ENCODE results near the gene ZNF608. TPM values are rescaled to one million over a fixed set of nuclear protein-coding genes. Genes with fewer than 3 reads are reported as not detected.

ZNF608 gene
- total RNA-seq, 1 experiment from 2014 or later = 12.6 TPM

DNA sequence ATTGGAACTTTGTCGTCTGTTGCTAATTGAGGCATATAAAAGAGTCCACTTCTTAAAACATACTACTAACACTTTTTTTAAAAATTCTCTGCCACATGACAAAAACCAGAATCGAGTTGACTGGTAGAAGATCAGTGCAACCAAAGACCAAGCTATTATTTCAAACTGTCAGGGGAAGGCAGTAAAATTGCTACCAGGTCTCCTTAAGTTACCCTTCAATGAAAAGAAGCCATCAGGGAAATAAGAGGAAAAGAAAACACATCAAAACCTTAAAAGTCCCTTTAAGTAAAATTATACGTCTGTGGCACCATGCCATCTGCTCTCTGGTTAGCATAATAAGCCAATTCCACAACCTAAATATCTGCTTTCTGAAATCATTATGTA is 9.6 kb downstream of the ZNF608 start:
- Histone ChIP-seq H3K4me3 (no peak overlapping the region), H3K4me1 (peaks cover 28% of the 10 kb centered on the region), H3K9me3 (replicated peaks) (no peaks in the 10 kb centered on the region), H3K27ac (peak overlapping the region; percentile 60), H3K27me3 (no peaks in the 10 kb centered on the region), H3K36me3 (no peaks in the 10 kb centered on the region)
- no peak for DNase-seq

DNA sequence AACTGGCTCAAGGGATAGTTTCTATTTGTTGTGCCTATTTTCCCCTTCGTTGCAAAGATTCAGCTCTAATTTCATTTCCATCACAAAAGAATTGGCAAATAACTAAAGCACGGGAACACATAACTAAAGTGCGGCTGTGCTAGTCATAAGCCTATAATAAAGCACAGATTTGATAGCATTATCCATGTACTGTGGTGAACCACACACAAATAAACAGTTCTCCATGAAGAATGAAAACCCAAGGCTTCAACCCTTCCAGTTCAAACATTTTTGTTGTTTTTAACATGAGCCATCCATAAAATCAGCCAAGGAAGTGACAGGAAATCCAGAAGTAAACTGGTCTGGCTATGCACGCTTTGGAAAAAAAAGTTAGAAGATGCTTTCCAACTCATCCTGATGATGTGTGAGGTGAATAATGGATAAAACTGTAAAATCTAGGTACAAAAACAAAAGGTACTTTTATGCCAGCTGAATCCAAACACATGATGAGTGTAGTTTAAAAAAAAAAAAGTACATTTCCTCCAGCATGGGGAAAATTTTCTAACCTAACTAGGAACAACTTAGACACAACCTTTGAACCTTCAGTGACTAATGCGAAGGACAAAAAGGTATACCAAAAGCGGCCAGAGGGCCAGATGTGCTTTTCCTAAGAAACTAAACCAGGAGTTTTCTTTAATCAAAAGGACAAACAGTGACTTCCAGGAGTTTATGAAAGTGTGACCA is 10.2 kb downstream of the ZNF608 start:
- peak overlapping the region; percentile 22 for H3K4me3 ChIP-seq
- peak; percentile 22 to 77 for DNase-seq
- peak overlapping the region; percentile 60 for H3K27ac ChIP-seq
- H3K9me3 ChIP-seq (replicated peaks) = no peaks in the 10 kb centered on the region
- no peaks in the 10 kb centered on the region for H3K36me3 ChIP-seq
- H3K27me3 ChIP-seq = no peaks in the 10 kb centered on the region
- H3K4me1 ChIP-seq = peaks cover 24% of the 10 kb centered on the region

DNA sequence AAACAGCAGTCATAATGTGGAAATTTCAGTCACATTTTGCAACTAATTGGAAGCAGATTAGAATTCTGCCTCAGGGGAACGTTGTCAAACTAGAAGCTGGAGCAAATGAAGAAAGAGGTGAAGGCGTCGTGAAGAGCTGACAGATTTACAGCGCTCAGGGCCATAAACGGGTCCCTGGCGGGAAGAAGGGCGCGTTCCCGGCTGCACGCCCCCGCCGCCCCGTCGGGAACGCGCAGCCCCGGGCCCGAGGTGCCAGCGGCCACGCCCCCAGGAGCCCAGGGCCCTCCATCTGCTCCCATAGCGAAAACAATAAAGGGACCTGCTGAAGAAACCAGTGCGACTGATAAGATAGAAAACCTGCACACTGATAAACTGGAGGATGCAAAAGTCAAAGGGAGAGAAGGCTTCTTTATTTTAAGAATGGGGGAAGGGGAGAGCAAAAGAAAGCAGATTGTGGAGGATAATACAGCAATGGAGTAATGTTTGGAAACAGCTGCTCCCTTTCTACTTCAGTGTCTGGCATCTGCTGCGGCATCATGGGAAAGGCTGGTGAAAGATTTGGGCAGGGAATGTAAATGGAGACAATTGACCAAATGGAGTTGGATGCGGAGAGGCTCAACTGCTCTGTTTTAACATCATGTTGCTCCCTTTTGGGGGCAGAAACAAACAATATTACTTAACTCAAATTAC is 11.1 kb downstream of the ZNF608 start:
- peaks cover 33% of the 10 kb centered on the region for H3K4me1 ChIP-seq
- no peaks in the 10 kb centered on the region for H3K36me3 ChIP-seq
- H3K27me3 ChIP-seq = no peaks in the 10 kb centered on the region
- peak overlapping the region; percentile 60 for H3K27ac ChIP-seq
- DNase-seq = peak; percentile 54 to 75
- peak overlapping the region; percentile 22 for H3K4me3 ChIP-seq
- no peaks in the 10 kb centered on the region for H3K9me3 ChIP-seq (replicated peaks)

DNA sequence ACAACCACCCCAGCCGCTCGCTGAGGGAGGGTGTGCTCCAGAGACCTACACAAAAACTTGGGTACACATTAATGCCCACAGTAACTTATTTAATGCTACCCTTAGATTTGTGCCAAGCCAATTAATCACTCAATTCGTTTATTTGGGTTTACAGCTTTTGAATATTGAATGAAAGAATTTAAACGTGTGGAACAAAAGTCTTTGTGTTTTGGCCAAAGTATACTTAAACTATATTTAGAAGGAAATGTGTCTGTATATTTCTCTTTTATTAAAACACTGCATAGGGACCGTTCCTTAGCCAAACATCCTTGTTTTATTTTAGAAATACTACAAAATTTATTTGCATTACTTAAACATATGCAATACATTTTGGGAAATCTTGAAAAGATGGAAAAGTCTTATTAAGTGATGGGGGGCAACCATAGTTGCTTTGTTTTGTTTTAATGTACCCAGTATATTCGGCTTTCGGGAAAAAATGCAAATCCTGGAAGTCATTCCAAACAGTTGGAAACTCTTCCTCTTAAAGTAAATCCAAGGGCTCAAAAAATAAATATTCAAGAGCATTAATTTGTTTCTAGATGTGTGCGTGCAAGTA is 11.8 kb downstream of the ZNF608 start:
- H3K27me3 ChIP-seq = no peaks in the 10 kb centered on the region
- no peak overlapping the region for H3K4me3 ChIP-seq
- H3K36me3 ChIP-seq = no peaks in the 10 kb centered on the region
- H3K9me3 ChIP-seq (replicated peaks) = no peaks in the 10 kb centered on the region
- no peak for DNase-seq
- peak overlapping the region; percentile 60 for H3K27ac ChIP-seq
- peaks cover 38% of the 10 kb centered on the region for H3K4me1 ChIP-seq

DNA sequence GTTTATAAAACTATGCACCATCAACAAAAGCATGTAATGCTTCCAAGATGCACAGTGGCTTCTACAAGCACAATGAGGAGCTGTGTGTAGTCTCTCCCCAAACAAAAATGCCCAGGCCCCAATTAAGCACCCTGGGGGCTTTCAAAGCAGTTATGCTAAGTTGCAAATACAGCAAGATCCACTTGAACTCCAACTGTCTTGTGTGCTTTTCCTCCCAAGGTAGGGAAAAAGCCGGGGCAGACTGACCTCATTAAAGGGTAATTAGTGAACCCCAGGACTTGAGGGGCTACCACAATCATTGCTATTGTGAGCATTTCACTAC is 13.1 kb downstream of the ZNF608 start:
- H3K9me3 ChIP-seq (replicated peaks) = no peaks in the 10 kb centered on the region
- DNase-seq = no peak
- peaks cover 51% of the 10 kb centered on the region for H3K4me1 ChIP-seq
- H3K27ac ChIP-seq = no peak overlapping the region
- H3K27me3 ChIP-seq = no peaks in the 10 kb centered on the region
- H3K4me3 ChIP-seq = no peak overlapping the region
- H3K36me3 ChIP-seq = no peaks in the 10 kb centered on the region

DNA sequence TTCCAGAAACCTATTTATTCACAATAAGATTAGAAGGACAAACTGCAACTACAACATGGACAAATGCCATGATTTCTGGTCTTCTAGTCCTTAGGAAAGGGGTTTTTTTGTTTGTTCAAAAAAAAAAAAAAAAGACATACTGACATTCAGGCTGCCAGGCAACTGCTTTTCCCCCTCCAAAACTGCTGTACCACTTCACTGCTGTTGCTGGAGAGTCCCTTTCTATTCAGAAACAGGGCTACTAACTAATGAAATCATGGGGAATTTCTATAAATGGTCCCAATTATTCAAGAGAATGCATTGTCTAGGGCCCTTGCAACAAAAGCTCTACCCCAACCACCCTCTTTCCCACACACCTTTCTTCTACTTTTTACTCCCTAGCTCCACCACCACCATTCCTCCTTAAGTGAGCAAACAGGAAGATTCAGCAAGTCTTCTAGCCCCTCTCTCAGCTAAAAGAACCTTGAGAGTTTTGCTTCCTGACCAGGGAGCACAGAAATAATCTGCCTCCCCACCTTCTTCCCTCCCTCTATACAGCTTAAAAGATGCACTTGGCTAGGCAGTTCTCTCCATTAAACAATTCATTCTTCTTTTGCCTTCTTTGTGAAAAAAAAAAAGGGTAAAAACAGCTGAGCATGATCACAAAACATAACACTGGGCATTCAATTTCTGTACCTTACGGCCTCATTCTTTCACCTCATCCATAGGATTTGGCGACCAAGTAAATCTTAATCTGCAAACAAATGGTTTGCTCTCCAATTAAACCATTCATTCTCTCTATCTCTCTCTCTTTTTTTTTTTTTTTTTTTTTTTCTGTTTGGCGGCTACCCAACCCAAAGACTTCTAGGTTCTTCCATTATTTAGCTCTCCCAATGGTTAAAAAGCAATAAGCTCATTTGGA is 13.8 kb downstream of the ZNF608 start:
- Histone ChIP-seq H3K4me1 (peaks cover 51% of the 10 kb centered on the region), H3K27me3 (no peaks in the 10 kb centered on the region), H3K9me3 (replicated peaks) (no peaks in the 10 kb centered on the region)

DNA sequence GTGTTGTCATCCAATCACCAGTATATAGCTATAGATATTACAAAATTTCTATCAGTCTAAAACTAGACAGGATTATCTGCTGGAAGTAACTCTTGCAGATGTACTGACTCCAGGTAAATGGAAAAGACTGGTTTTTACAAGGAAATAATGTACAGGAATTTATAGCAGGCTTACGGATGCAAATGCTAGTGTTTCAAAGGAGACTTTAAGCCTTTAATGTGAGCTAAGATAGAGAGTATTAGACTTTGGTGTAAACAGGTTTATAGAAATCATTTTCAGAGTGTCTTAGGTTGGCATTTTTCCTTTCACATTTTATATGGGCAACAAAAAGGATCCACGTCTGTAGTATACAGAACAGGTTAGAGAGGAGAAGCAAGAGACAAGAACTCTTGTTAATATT is 16.1 kb downstream of the ZNF608 start:
- Histone ChIP-seq H3K9me3 (replicated peaks) (no peaks in the 10 kb centered on the region), H3K4me1 (peaks cover 36% of the 10 kb centered on the region), H3K27ac (peak overlapping the region; percentile 86), H3K4me3 (no peak overlapping the region), H3K27me3 (no peaks in the 10 kb centered on the region), H3K36me3 (no peaks in the 10 kb centered on the region)
- no peak for DNase-seq

More for the DNA sequence above, 13.8 kb downstream of the ZNF608 start:
- no peak overlapping the region for H3K4me3 ChIP-seq
- DNase-seq = no peak
- H3K36me3 ChIP-seq = no peaks in the 10 kb centered on the region
- no peak overlapping the region for H3K27ac ChIP-seq

DNA sequence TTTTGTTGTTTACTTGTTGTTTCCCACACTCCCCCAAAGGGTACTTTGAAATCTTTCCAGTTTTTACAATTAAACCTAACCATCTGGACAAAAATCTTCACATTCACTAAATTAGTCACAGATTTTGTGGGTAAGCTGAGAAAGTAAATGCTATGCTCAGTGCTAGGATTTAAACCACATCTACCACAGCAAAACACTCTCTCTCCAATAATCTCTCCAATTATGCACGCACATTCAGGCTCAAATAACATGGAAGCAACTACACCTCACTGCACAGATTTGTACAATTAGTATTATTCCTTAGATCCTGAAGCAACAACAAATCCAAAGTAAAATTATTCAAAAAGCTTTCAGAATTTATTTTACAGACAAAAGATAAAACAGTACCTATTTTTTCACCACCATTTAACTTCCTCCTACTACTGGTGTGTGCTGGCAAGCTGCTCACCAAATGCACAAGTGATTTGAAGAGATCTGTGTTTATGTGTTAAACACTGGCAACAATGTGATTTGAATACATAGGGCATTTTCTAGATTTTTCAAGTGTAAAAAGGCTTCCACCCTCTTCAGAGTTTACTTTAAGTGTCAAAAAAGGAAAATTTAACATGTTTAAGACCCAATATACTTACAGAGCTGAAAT is 16.6 kb downstream of the ZNF608 start:
- DNase-seq = peak; percentile 37 to 88
- Histone ChIP-seq H3K4me3 (no peak overlapping the region), H3K4me1 (peaks cover 32% of the 10 kb centered on the region), H3K36me3 (no peaks in the 10 kb centered on the region), H3K9me3 (replicated peaks) (no peaks in the 10 kb centered on the region), H3K27ac (peak overlapping the region; percentile 86), H3K27me3 (no peaks in the 10 kb centered on the region)

DNA sequence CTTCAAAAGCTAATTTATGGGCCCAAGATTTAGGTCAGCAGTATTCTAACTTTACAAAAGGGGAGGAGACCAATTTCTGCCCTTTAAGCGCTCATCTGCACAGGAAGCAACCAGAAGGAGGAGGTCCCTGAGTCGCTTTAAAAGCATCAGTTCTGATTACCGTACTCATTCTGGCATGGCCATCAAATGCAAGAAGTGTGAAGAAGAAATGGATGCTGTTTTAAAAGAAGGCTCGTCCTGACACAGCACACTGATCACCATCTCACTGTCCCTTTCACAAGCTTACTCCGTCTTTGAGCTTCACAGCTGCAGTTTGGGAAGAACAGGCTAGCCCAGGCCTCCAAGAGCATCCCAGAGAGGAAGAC is 17.5 kb downstream of the ZNF608 start:
- no peak for DNase-seq
- peak overlapping the region; percentile 86 for H3K27ac ChIP-seq
- H3K27me3 ChIP-seq = no peaks in the 10 kb centered on the region
- H3K4me1 ChIP-seq = peaks cover 30% of the 10 kb centered on the region
- no peaks in the 10 kb centered on the region for H3K36me3 ChIP-seq
- no peak overlapping the region for H3K4me3 ChIP-seq
- H3K9me3 ChIP-seq (replicated peaks) = no peaks in the 10 kb centered on the region

DNA sequence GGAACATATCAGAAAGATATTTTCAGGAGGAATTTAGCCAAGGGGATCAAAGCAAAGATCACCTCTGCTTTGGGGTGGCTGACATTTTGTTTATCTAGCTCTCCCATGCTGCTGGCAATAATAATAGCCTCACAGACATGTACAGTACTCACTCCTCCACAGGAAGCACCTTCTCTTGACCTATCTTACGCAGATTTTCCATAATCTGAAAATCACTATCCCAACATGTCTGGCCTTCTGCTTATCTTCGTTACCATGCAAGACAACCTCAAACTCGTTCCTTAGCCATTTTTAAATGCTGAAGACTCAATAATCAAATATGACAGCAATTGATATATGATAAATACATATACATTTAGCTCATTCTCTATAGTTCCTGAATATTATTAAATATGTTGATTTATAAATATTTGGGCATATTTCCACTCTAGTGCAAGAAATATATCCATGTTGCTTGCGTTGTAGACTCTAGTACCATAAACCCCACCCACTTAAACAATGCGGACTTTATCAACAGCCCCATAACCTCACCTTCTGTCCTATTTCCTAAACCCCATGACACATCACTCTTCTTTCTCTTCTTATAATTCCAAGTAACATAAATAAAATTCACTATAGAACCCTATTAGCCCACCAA is 18.0 kb downstream of the ZNF608 start:
- no peak for DNase-seq
- Histone ChIP-seq H3K4me3 (no peak overlapping the region), H3K36me3 (no peaks in the 10 kb centered on the region), H3K9me3 (replicated peaks) (no peaks in the 10 kb centered on the region), H3K4me1 (peaks cover 30% of the 10 kb centered on the region), H3K27me3 (no peaks in the 10 kb centered on the region), H3K27ac (peak overlapping the region; percentile 86)

DNA sequence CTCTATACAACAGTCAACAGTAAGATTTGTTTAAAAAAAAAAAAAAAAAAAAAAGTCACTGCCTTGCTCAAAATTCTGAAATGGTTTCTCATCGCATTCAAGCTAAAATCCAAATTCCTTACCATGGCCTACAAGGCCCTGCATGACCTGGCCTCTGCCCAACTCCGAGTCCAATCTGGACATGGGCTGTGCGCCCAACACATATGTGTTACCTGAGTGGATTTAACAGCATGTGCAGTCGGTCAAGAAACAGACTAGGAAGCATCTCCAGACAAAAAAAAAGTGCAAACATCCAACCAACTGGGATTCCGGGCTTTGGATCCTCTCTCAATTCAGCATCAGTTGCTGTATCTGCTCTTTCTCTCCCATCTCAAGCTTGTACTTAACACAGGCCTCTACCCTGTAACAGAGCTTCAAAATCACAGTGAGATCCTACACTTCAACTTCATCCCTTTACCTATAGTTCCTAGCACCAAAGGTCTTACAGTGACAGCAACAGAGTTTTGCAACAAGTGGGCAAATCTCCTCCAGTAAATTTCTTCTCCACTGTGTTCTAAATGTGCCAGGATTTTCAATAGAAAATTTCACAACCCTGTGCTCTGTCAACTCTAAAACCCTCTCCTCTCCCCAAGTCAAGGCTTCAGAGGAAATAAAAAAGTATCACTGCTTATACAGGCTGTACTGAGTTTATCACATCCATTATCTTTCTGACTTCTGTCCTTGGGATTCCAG is 19.6 kb downstream of the ZNF608 start:
- DNase-seq = no peak
- no peak overlapping the region for H3K4me3 ChIP-seq
- no peaks in the 10 kb centered on the region for H3K36me3 ChIP-seq
- H3K27me3 ChIP-seq = no peaks in the 10 kb centered on the region
- peaks cover 27% of the 10 kb centered on the region for H3K4me1 ChIP-seq
- H3K9me3 ChIP-seq (replicated peaks) = no peaks in the 10 kb centered on the region
- no peak overlapping the region for H3K27ac ChIP-seq

DNA sequence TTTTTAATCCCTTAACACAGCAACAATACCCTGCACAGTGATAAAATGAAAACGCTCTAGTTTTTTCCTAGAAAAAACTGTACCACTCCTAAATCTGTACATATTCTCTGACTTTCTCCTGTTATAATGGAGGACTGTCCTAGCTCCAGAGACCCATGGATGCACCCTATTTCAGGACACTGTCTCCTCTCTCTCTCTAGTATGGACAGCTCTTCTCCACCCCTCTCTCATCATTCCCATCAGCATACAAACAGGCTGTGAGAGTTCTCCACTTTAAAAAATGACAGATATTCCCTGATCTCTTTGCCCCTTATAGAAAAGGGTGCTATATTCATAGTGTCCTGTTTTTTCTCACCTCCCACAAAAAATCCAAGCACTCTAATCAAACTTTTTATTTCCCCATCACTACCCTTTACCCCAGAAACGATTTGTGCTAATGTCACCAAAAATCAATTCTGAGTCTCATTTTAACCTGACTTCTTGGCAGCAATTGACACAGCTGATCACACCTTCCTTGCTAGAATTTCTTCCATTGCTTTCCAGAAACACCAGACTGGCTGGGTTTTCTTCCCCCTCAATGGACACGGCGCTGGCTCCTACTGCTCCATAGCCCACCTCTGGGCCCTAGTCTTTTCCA is 20.7 kb downstream of the ZNF608 start:
- no peak overlapping the region for H3K4me3 ChIP-seq
- H3K9me3 ChIP-seq (replicated peaks) = no peaks in the 10 kb centered on the region
- no peaks in the 10 kb centered on the region for H3K27me3 ChIP-seq
- H3K36me3 ChIP-seq = no peaks in the 10 kb centered on the region
- no peak for DNase-seq
- H3K27ac ChIP-seq = no peak overlapping the region
- H3K4me1 ChIP-seq = peaks cover 23% of the 10 kb centered on the region

DNA sequence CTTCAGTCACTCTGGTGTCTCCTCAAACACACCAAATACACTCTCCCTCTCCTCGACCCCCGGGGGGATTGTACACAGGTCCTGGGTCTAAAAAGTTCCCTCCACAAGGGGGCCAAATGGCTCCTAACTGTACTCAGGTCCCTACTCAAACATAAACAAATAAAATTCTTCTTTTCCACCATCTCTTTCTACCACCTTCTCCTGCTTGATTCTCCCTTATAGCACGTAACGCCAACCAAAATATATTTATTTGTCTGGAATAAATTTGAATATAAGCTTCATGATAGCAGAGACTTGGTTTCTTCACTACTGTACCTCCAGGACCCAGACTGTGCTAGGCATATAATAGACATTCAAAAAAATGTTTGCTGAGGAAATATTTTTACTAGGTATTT is 21.4 kb downstream of the ZNF608 start:
- Histone ChIP-seq H3K27ac (no peak overlapping the region), H3K9me3 (replicated peaks) (no peaks in the 10 kb centered on the region), H3K4me3 (no peak overlapping the region), H3K4me1 (peaks cover 16% of the 10 kb centered on the region), H3K36me3 (no peaks in the 10 kb centered on the region), H3K27me3 (no peaks in the 10 kb centered on the region)
- DNase-seq = no peak

Data from SJCRH30 (cell line).